SKM-1 treated with dmso at 0.1 percent for 144 hours (cell line): ENCODE data around the gene GFRA1.

Experiments
- DNase-seq: peaks from one replicate; lab custom pipeline; 2025; ENCODE audit not compliant: unreplicated experiment; lab: John Stamatoyannopoulos, UW

Gene GFRA1, protein sequence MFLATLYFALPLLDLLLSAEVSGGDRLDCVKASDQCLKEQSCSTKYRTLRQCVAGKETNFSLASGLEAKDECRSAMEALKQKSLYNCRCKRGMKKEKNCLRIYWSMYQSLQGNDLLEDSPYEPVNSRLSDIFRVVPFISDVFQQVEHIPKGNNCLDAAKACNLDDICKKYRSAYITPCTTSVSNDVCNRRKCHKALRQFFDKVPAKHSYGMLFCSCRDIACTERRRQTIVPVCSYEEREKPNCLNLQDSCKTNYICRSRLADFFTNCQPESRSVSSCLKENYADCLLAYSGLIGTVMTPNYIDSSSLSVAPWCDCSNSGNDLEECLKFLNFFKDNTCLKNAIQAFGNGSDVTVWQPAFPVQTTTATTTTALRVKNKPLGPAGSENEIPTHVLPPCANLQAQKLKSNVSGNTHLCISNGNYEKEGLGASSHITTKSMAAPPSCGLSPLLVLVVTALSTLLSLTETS

DNA sequence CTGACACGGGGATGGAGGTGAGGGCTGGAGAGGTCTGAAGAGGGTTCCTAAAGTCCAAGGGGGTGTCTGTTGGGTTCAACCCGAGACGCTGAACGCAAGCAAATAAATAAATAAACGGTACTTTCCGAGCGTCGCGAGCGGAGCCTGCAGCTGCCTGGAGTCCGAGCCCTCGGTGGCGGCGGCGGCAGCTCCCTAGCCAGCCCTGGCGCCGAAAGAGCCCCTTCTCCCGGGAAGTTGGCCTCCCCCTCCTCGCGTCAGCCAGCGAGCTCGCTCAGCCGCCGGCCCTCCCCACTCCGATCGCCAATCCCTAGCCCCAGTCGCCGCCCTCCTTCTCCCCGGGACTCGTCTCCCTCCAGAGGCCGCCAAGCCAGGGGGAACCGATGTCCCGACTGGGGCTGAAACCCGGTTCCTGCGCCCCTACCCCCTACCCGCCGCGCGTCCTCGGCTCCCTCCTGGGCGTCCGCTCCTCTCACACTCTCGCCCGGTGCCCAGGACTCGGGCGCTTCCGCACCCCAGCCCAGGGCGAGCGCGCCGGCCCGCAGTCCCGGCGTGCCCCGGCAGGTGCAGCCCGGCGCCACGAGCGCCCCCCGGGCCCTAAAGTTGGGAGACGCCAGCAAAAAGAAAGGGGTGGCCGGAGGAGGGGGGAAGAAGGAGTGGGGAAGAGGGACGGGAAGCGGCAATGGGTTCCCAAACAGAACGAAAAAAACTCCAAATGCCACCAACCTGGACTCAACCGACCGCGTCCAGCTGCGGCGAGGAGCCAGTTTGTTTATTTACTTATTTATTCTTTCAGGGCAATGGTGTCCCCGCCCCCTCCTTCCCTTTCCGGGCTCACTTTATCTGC is at the start of gene GFRA1:
GFRA1 (minus strand) TSS at position 767 of the 844 bp plus-strand sequence. CDS start 1,177 bp downstream, outside the sequence.
- DNase-seq = no peak

DNA sequence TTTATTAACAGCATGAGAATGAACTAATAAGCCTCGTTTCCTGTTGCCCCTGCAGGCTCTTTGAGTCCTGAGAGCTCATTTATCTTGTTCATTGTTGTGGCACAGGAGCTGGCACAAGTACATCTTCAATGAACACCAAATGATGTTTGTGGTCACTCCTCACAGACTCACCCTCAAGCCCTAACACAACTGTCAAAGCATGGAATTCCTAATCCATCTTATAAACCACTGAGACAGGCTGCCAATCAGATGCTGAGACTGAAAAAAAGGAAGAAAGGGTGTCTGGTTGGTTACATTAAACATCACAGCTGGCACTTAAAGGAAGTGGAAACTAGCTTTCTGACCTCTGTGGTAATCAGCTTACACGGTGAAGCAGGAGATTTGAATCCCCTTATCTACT is 43.5 kb upstream of the GFRA1 start:
- peak; percentile 59 for DNase-seq

DNA sequence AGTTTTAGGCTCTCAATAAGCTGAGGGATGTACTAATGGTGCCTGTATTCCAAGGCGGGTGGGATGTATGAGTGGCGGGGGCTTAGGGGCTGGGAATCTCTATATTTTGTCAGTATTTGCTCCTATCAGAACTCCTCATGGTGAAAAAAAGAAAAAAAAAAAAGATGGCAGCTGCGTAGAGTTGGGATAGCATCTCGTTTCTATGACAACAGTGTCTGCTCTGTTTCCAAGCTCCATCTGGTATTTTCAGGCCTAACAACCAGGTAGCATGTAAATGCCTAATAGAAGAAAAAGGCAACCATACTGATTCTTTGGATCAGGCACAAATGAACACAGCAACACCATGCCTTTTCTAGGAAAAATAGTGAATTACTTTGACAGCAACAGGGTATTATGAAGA is 39.5 kb upstream of the GFRA1 start:
- no peak for DNase-seq

DNA sequence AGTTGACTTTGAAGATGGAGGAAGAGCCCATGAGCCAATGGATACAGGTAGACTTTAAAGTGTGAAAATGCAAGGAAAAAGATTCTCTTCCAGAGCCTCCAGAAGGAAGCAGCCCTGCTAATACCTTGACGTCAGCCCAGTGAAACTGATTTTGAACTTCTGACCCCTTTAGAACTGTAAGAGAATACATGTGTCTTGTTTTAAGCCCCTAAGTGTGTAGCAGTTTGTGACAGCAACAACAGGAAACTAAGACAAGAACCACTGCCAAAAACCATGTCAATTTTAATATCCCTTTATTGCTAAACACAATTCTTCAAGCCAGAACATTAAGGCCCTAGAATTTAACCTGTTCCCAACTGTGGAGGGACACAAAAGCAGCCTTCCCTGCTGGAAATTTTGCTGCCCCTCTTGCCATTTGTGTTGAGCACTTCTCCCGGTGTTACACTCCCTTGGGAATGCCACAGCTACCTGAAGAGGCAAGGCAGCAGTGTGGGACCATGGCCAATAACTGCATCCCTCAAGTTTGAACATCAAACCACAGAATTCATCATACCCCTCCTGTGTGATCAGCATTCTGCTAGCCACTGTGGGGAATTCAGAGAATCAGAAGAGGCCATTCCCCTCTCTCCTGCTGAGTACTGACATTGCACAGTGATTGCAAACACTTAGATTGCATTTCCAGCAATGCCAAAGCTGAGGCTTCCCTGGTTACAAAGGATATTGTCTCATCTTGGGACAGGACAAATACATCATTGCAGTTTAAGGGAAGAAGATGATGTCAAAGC is 38.9 kb upstream of the GFRA1 start:
- DNase-seq = no peak

DNA sequence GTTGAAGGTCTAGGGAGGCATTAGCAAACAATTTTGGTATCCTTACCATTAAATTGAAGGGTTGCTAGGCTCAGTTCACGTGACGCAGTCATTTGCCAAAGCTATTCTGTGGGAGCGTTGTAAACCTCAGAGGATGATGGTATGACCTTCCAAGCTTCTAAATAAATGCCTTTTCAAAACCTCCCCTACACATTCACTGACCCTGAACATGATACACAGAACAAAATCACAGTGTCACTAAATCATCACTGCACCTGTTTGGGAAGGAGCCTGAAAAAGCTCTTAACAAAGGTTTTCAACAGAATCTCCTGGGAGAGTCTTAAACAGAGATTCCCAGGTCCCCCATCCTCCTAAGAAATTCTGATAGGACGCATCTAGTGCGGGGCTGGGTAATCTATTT is 38.0 kb upstream of the GFRA1 start:
- no peak for DNase-seq

DNA sequence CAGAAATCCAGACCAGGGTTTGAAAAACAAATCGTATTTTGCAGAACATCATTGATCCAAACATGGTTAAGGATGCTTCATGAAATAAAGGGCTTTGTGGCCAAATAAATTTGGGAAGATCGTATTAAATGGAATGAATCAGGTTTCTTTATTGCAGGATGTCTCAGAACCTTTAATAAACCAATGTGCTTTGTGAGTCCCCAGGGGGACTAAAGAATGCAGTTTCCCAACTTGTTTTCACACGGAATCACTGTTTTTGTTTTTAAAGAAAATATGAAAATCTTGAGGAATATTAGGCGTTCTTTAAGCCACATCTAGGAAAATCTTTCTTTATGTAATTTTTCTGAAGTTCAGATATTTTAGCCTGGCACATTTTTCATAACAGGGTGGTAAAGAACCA is 34.4 kb upstream of the GFRA1 start:
- DNase-seq = no peak

DNA sequence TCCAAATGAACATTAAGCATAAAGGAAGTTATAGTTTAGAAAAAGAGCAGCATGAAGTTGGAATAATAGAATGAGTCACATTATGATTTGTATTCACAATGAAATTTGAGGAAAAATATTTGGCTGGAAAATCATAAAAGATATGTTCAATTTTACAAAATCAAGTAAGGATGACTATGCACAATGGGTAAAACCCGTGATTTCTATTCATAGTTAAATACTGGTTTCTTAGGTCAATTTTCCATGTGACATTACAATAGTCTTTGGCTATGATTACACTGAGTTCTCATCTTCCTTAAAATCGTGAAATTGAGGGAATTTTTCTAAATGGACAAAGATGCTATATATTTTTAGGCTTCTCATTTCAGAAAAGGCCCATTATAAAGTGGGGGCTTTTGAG is 33.8 kb upstream of the GFRA1 start:
- DNase-seq = no peak

DNA sequence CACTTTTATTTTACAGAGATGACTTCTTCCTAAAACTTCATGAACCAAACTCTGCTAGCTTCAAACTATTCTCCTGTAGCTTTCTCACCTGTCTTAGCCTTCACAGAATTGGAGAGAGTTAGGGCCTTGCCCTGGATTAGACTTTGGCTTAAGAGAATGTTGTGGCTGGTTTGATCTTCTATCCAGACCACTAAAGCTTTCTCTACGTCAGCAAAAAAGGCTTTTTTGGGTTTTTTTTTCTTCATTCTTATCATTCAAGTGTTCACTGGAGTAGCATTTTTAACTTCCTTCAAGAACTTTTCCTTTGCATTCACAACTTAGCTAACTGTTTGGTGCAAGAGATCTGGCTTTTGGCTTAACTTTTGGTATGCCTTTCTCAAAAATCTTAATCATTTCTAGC is 31.9 kb upstream of the GFRA1 start:
- DNase-seq = no peak

DNA sequence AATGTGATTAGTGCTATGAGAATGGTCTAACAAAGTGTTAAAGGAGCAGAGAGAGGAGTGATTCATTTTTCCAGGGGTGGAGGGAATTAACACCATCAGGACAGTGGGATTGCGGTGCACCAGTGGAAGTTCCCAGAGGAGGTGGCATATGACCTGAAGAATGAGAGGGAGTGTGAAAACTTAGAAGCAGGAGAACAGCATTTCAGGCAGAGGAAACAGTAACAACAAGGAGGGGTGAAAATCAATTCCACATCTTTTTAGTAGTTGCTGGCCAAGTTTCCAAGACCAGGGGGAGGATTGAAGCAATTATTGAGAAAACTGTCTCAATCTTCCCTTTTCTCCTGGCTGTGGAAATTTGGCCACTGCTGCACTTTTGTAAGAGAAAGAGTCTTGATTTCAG is 27.5 kb upstream of the GFRA1 start:
- no peak for DNase-seq

DNA sequence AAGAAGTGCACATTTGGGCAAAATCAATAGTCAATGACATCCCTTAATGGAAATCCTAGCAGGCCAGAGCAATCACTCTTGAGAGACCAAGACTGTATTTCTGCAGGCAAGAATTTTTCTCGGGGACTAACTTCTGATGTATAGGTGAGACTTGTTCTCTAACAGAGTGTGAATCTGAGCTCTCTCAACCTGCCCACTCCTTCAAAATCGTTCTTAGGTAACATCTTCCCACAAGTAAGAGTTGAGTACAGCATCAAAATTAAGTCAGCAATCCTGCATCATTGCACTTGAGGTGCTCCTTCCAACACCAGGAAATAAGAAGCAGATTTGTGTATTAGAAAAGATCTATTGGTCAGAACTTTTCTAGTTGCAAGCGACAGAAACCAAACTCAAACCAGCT is 25.6 kb upstream of the GFRA1 start:
- DNase-seq = no peak

DNA sequence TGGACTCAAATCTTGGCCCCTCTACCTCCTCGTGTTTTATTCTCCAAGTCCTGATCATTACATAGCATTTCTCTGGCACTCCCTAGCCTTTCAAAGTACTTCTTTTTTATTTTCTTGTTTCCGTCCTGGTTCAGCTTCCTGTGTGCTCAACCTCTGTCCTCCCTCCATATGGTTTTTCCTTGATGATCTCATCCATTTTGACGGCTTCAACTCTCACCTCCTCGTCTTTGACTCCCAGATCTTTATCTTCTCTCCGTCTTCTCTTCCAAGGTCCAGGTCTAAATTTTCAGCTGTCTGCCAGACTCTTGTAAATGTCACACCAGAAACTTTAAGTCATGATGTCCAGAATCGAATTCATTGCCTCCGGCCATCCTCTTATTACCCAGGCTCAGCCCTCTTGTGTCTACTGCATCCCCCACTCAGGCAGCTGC is 23.3 kb upstream of the GFRA1 start:
- DNase-seq = no peak

DNA sequence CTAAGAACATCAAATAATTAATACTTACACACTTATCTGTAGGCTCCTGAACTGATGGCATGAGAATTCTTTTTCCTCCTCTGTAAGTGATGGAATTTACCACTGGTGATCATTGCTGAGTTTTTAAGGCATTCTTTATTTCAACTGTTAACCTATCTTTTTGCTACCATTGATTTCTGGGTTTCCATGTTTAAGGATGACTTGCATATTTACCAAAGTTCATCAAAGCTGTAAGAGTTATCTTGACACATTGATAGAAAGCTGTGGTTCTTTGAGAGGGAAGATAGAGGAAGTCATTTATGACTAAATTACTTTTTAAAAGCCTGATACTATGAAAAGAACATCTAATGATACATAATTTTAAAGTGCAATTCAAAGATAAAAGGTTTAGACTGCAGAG is 19.5 kb upstream of the GFRA1 start:
- DNase-seq = no peak

DNA sequence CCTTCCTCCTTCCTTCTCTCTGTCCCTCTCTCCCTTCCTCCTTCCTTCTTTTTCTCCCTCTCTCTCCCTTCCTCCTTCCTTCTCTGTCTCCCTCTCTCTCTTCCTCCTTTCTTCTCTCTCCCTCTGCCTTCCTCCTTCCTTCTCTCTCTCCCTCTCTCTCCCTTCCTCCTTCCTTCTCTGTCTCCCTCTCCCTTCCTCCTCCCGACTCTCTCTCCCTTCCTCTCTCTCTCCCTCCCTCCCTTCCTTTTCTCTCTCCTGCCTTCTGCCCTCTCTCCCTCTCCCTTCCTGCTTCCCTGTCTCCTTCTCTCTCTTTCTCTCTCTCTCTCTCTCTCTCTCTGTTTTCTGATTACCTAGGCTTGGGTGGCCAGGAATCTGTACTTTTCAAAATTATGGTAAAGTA is 16.6 kb upstream of the GFRA1 start:
- no peak for DNase-seq

DNA sequence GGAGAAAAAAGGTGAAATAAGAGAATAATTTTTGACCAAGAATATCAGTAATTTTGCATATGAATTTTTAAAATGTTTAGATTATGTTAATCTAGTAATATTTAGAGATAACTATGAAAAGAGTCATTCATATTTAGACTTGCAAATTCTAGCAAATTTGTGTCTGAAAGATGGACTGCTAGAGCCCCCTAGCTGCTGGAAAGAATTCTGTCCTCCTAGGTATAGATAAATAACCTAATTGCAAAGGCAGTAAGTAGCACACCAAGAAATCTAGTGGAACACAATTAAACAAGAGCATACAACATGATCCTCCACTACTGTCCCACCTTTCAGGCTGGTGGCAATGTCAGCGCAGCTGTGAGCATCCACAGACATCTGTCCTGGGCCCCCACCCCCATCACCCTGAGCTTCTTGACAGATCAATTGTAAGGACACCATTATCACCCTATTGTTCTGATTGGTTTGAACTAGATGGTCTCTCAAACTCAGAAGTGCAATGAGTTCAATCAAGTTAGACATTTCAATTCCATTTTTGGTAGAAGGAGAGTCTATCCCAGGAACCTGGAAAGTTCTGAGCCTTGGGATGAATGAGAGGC is 15.0 kb upstream of the GFRA1 start:
- peak; percentile 43 for DNase-seq

DNA sequence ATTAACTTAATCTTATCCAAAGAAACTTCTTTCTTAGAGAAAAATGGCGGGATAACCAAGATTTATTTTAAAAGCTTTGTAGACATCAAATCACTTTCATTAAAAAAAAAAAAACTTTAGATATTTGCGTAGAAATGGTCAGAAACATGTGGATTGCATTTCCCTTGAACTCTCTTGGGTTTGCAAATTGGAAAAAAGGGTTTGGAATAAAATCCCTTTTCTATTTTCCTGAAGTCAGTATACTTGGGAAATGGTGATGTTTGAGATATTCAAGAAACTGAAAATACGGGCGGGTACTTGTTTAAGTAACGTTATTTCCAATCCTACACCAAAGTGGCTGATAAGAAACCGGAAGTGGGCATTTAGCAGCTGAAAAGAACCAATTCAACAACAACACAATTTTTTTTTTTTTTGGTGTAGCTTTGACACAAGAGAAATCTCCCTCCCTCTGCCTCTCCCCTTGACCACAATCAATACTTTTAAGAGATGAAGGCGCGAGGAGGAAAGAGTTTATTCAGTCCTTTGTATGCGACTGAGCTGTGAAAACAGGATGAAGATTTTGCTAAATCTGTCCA is 13.7 kb upstream of the GFRA1 start:
- no peak for DNase-seq

DNA sequence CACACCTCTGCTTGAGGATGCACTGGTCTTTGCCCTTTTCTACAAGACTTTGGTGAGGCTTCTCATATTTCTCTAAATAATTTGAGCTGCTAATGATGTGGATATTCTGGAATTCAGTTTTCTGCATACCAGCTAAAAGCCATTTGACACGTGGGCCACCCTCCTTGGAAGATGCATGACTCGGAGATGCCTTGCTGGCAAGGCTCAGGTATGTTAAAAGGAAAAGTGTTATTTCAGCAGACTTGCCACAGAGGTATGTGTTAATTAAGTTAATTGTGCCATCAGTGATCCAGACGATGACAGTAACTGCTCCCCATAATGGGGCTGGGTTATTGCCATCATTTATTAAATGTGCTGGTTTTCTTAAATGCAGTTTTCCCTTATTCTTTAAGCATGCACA is 8.8 kb upstream of the GFRA1 start:
- no peak for DNase-seq

DNA sequence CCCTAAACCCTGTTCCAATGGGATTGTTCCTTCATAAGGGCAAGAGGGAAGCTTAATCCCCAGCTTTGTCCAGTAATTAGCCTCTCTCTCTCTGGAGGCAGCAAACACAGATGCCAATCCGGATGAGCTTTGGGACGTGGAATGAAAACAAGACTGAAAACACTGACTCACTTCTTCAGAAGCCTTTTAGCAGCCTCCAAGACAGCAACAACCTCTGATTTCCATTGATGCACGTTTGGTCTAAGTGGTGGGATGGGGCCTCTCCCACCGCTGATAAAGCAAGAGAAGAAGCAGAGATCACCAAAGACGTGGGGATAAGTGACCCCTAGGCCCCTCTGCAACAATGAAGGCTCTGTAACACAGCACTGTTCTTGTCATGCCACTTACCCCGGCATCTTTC is 5.8 kb upstream of the GFRA1 start:
- no peak for DNase-seq

DNA sequence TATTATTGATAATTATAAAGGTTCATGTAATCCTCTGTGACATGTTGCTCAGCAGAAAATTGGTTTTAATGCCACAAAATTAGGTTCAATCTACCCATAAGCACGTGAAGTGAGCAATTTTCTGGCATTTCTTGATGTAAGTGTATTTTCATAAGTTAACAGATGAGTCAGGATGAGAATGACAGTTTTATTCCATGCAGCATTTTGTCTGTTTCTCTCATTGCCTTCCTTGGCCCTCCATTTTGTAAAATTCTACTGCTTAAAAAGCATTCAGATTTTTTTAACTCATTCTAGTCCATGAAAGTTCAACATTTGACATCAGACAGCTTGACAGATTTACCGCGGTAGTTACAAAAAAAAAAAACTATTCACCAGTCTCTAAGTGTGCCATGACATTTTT is 4.0 kb upstream of the GFRA1 start:
- DNase-seq = no peak

DNA sequence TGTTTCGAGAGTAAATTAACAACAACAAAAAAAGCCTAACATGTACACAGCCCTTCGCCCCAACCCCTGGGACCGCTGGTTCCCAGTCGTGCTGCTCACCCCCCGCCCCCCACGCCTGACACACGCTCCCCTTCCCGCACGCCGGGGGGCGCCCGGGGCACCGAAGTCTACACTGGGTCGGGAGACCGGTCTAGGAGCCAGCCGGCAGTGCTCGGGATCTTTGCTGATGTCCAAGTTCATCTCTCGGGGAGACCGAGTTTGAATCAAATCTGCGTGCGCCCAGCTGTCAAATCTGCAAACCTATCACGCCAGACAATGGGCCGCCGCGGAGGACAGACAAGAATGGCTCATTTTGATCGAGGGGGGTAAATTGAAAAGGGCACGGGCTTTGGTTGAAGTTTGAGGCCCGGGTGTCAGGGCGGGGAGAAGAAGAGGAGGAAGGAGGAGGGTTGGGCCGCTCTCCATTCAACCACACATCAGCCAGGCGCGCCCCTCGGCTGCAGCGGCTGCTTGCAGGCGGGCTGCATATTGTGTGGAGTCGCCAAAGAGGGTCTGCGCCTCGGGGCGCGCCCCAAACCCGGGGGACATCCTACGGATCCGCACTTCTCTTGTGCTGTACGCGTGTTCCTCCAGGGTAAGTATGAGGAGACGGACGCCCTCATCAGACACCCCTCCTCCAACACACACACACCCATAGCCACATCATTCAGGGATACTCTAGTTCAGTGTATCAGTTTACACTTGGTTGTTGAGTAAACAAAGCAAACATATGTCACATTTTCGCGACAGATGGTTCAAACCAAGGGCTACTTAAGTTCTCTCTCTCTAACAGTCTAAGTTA is 1.3 kb upstream of the GFRA1 start:
- DNase-seq = no peak
